Lower leg skin (tissue), 3 donors: Measurements from ENCODE around the gene KRTAP1-5.

Experiments used
- POLR2A ChIP-seq, 2 donors: fragments of 450-650 bp; IDR thresholded peaks; one replicate each; pipeline ENCODE4 v1.6.1; 2016 to 2017; ENCODE audit warnings: antibody characterized with exemption in 2 of 2, mild to moderate bottlenecking in 1 of 2, moderate library complexity in 1 of 2
- TF ChIP-seq, protein P1 (sequence below), 3 donors: fragments of 450-650 bp; IDR thresholded peaks; one replicate each; pipeline ENCODE4 v1.5.1; 2016; ENCODE audit warnings: antibody characterized with exemption in 3 of 3, mild to moderate bottlenecking in 3 of 3, moderate library complexity in 2 of 3

DNA sequence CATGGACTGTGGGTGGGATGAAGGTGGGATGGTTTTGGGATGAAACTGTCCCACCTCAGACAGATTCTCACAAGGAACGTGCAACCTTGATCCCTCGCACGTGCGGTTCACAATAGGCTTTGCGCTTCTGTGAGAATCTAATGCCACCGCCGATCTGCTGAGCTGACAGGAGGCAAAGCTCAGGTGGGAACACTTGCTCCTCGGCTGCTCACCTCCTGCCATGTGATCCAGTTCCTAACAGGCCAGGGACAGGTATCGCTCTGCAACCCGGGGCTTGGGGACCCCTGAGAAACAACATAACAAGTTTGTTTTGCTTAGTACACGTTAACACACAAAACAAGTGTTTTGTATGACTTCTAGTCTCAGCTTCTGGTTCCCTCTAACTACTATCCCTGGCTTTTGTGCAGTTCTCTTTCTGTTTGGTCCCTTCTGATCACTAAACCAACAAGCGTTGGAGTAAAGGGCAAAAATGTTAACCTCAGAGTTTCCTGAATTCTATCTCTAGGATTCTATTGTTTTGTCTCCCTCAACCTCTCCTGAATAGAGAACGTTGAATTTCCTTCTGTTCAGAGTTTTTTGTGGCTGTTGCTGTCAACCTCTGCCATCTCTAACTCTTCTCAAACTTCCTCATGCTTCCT, 10.3 kb downstream of the KRTAP1-5 start:
- TF ChIP-seq, protein P1, sequence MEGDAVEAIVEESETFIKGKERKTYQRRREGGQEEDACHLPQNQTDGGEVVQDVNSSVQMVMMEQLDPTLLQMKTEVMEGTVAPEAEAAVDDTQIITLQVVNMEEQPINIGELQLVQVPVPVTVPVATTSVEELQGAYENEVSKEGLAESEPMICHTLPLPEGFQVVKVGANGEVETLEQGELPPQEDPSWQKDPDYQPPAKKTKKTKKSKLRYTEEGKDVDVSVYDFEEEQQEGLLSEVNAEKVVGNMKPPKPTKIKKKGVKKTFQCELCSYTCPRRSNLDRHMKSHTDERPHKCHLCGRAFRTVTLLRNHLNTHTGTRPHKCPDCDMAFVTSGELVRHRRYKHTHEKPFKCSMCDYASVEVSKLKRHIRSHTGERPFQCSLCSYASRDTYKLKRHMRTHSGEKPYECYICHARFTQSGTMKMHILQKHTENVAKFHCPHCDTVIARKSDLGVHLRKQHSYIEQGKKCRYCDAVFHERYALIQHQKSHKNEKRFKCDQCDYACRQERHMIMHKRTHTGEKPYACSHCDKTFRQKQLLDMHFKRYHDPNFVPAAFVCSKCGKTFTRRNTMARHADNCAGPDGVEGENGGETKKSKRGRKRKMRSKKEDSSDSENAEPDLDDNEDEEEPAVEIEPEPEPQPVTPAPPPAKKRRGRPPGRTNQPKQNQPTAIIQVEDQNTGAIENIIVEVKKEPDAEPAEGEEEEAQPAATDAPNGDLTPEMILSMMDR (IDR thresholded peaks at IDR 0.05) = no peak
- no peak for TF ChIP-seq POLR2A (IDR thresholded peaks at IDR 0.05)
